Hematopoietic multipotent progenitor cell treated with erythropoietin and hydrocortisone succinate and interleukin-3 and kit ligand, for 17 days (in vitro differentiated cells): ENCODE measurements around the gene FKBP1B.
"Not testable (repeated sequence)": the region's sequence is repeated elsewhere in the genome, so short reads cannot be mapped to it uniquely, and the experiment has no call there.

ENCODE experiments used
- DNase-seq: peaks from one replicate; pipeline ENCODE4 v3.0.0-alpha.2; 2015; ENCODE audit warnings: low spot score

FKBP1B gene

GRCh38 chr2:24049485-24050021, at the start of gene FKBP1B:
FKBP1B (plus strand) TSS chr2:24049741; CDS start chr2:24049850, 109 bp downstream.
- DNase-seq = peak; percentile 37

GRCh38 chr2:24007693-24008092, 41.8 kb upstream of the FKBP1B start:
- no peak for DNase-seq

GRCh38 chr2:24008672-24009366, 40.7 kb upstream of the FKBP1B start:
- DNase-seq = no peak

- no peak for DNase-seq
Observed at GRCh38 chr2:24009367-24009679, 40.2 kb upstream of the FKBP1B start.

GRCh38 chr2:24009680-24010476, 39.7 kb upstream of the FKBP1B start, which contains the start of gene MFSD2B:
MFSD2B (plus strand) TSS chr2:24010085; CDS start chr2:24010097, 12 bp downstream.
- peak; percentile 73 for DNase-seq

- DNase-seq = peak; percentile 79
Observed at GRCh38 chr2:24010477-24011249, 38.9 kb upstream of the FKBP1B start.

GRCh38 chr2:24011250-24012104, 38.1 kb upstream of the FKBP1B start:
- DNase-seq = peak; percentile 93

GRCh38 chr2:24012521-24013188, 36.9 kb upstream of the FKBP1B start:
- DNase-seq = peak; percentile 62

GRCh38 chr2:24014902-24015301, 34.6 kb upstream of the FKBP1B start:
- not testable (repeated sequence) for DNase-seq

- DNase-seq = no peak
Observed at GRCh38 chr2:24015562-24016375, 33.8 kb upstream of the FKBP1B start.

- no peak for DNase-seq
Observed at GRCh38 chr2:24016376-24016761, 33.2 kb upstream of the FKBP1B start.

- DNase-seq = no peak
Observed at GRCh38 chr2:24016853-24017703, 32.5 kb upstream of the FKBP1B start.

- no peak for DNase-seq
Observed at GRCh38 chr2:24017711-24018110, 31.8 kb upstream of the FKBP1B start.

GRCh38 chr2:24018241-24018640, 31.3 kb upstream of the FKBP1B start:
- no peak for DNase-seq

GRCh38 chr2:24019729-24020128, 29.8 kb upstream of the FKBP1B start:
- no peak for DNase-seq

GRCh38 chr2:24020244-24020643, 29.3 kb upstream of the FKBP1B start:
- DNase-seq = no peak

- DNase-seq = peak; percentile 39
Observed at GRCh38 chr2:24021122-24021998, 28.2 kb upstream of the FKBP1B start.
